ENCODE data around the gene PTPRN2.
"Not testable (repeated sequence)": the region's sequence is repeated elsewhere in the genome, so short reads cannot be mapped to it uniquely, and the experiment has no call there.

- TF ChIP-seq, protein P1, sequence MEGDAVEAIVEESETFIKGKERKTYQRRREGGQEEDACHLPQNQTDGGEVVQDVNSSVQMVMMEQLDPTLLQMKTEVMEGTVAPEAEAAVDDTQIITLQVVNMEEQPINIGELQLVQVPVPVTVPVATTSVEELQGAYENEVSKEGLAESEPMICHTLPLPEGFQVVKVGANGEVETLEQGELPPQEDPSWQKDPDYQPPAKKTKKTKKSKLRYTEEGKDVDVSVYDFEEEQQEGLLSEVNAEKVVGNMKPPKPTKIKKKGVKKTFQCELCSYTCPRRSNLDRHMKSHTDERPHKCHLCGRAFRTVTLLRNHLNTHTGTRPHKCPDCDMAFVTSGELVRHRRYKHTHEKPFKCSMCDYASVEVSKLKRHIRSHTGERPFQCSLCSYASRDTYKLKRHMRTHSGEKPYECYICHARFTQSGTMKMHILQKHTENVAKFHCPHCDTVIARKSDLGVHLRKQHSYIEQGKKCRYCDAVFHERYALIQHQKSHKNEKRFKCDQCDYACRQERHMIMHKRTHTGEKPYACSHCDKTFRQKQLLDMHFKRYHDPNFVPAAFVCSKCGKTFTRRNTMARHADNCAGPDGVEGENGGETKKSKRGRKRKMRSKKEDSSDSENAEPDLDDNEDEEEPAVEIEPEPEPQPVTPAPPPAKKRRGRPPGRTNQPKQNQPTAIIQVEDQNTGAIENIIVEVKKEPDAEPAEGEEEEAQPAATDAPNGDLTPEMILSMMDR (conservative IDR thresholded peaks at IDR 0.05), result not testable (repeated sequence)
- TF ChIP-seq EZH2 (IDR thresholded peaks at IDR 0.05; ENCODE audit: low read depth), result not testable (repeated sequence)
These were observed 53.5 kb downstream of the PTPRN2 start for GRCh38 chr7:158534134-158534515.

Measured in PC-9 (cell line).